ENCODE results near the gene RASSF5. TPM values are rescaled to one million over a fixed set of nuclear protein-coding genes. Genes with fewer than 3 reads are reported as not detected.

Gene RASSF5
- total and polyA plus RNA-seq, 9 of the 15 experiments (the other 6 are each of a cell fraction or from before 2014, with no cell fraction given) = 6.1 to 41.0 (median 25.2) TPM

- TF ChIP-seq SRSF7 (optimal IDR thresholded peaks at IDR 0.05; ENCODE audit: low read depth, low read length) = no peak
- peak; percentile 77 to 88; a peak in 2 of 4 replicates for TF ChIP-seq TBL1XR1 (IDR thresholded peaks at IDR 0.05; ENCODE audit: low read length in 2 of 2)
- no peak for TF ChIP-seq HMG20B (CRISPR knock-in tag; IDR thresholded peaks at IDR 0.05)
- TF ChIP-seq ZNF668 (CRISPR knock-in tag; IDR thresholded peaks at IDR 0.05) = peak; percentile 73; the same call in 1 of the 2 replicates
- peak; percentile 85 for TF ChIP-seq ZNF232 (CRISPR knock-in tag; IDR thresholded peaks at IDR 0.05)
- peak; percentile 87; the same call in 1 of the 2 replicates for TF ChIP-seq ZFPM2 (CRISPR knock-in tag; IDR thresholded peaks at IDR 0.05)
- no peak for TF ChIP-seq ETV1 (tag; conservative IDR thresholded peaks at IDR 0.05; ENCODE audit: low read depth)
- TF ChIP-seq, protein P1, sequence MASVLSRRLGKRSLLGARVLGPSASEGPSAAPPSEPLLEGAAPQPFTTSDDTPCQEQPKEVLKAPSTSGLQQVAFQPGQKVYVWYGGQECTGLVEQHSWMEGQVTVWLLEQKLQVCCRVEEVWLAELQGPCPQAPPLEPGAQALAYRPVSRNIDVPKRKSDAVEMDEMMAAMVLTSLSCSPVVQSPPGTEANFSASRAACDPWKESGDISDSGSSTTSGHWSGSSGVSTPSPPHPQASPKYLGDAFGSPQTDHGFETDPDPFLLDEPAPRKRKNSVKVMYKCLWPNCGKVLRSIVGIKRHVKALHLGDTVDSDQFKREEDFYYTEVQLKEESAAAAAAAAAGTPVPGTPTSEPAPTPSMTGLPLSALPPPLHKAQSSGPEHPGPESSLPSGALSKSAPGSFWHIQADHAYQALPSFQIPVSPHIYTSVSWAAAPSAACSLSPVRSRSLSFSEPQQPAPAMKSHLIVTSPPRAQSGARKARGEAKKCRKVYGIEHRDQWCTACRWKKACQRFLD (CRISPR knock-in tag; IDR thresholded peaks at IDR 0.05) = peak; percentile 77
- TF ChIP-seq ZNF23 (CRISPR knock-in tag; IDR thresholded peaks at IDR 0.05) = no peak
- TF ChIP-seq MCM5 (IDR thresholded peaks at IDR 0.05; ENCODE audit: low read depth) = no peak
- TF ChIP-seq ZBTB1 (CRISPR knock-in tag; IDR thresholded peaks at IDR 0.05; ENCODE audit: borderline replicate concordance, low read depth) = peak; percentile 90
- TF ChIP-seq PTRF (tag; IDR thresholded peaks at IDR 0.05) = no peak
- TF ChIP-seq, protein P2, sequence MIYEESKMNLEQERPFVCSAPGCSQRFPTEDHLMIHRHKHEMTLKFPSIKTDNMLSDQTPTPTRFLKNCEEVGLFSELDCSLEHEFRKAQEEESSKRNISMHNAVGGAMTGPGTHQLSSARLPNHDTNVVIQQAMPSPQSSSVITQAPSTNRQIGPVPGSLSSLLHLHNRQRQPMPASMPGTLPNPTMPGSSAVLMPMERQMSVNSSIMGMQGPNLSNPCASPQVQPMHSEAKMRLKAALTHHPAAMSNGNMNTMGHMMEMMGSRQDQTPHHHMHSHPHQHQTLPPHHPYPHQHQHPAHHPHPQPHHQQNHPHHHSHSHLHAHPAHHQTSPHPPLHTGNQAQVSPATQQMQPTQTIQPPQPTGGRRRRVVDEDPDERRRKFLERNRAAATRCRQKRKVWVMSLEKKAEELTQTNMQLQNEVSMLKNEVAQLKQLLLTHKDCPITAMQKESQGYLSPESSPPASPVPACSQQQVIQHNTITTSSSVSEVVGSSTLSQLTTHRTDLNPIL (CRISPR knock-in tag; IDR thresholded peaks at IDR 0.05) = no peak
- no peak for TF ChIP-seq USF1 (CRISPR knock-in tag; IDR thresholded peaks at IDR 0.05)
- TF ChIP-seq PRMT5 (CRISPR knock-in tag; IDR thresholded peaks at IDR 0.05) = 0 out of 2 replicates have a peak, but pooled peaks have one; percentile 37
- TF ChIP-seq SIRT6 (IDR thresholded peaks at IDR 0.05; ENCODE audit: low read depth, low read length) = no peak
- TF ChIP-seq AFF1 (IDR thresholded peaks at IDR 0.05; ENCODE audit: low read depth in 1 of 2, partially characterized antibody in 2 of 2) = peak; percentile 75 to 96
- no peak for TF ChIP-seq ZNF398 (CRISPR knock-in tag; IDR thresholded peaks at IDR 0.05)
Measured at GRCh38 chr1:206612129-206612876, 105.0 kb downstream of the RASSF5 start, which contains the start of gene EIF2D (continued).

Measured in K562 (cell line).